Natural killer cell (primary cell): ENCODE measurements around the gene PTPN6. TPM values are rescaled to one million over a fixed set of nuclear protein-coding genes. Genes with fewer than 3 reads are reported as not detected.

Source experiments
- ATAC-seq, 3 donors: fragments of 150-1000 bp in 2 of 3; fragments of 200-7000 bp in 1 of 3; cut with Tn5 transposase; 1 replicate in 1 of 3; 2 replicates in 2 of 3; pipeline ENCODE4 v1.10.0; 2021; ENCODE audit warnings: mild to moderate bottlenecking in 2 of 3, moderate library complexity in 2 of 3
- DNase-seq, 2 donors: peaks; one replicate each; pipeline versions ENCODE4 v3.0.0 to v3.0.0-alpha.2; 2013 to 2021; ENCODE audit warnings: mixed read lengths in 1 of 2
- H3K27ac ChIP-seq: one replicate; pipeline ENCODE4 v1.5.1; 2013; ENCODE audit warnings: mild to moderate bottlenecking, low read length
- H3K27me3 ChIP-seq: one replicate; pipeline ENCODE4 v1.6.1; 2013; ENCODE audit warnings: low read length; ENCODE audit not compliant: control insufficient read depth, insufficient read depth
- H3K36me3 ChIP-seq: one replicate; pipeline ENCODE4 v1.6.1; 2013; ENCODE audit warnings: low read length; ENCODE audit not compliant: control insufficient read depth, insufficient read depth
- H3K4me1 ChIP-seq: one replicate; pipeline ENCODE4 v1.6.1; 2013; ENCODE audit warnings: low read length; ENCODE audit not compliant: control insufficient read depth, insufficient read depth
- H3K4me3 ChIP-seq: one replicate; pipeline ENCODE4 v1.5.1; 2013; ENCODE audit warnings: low read length
- H3K9me3 ChIP-seq: one replicate; pipeline ENCODE4 v1.6.1; 2013; ENCODE audit warnings: low read length; ENCODE audit not compliant: control insufficient read depth, insufficient read depth
- H3K27ac Mint-ChIP-seq, 2 donors: one replicate each; pipeline ENCODE4 v1.8.0; 2022; ENCODE audit warnings: mild to moderate bottlenecking in 2 of 2, mixed read lengths in 2 of 2, moderate library complexity in 1 of 2
- H3K27me3 Mint-ChIP-seq, 2 donors: one replicate each; pipeline ENCODE4 v1.8.0; 2022; ENCODE audit warnings: low read depth in 2 of 2, mixed read lengths in 2 of 2
- H3K36me3 Mint-ChIP-seq: one replicate; pipeline ENCODE4 v1.8.0; 2022; ENCODE audit warnings: mixed read lengths
- H3K4me1 Mint-ChIP-seq, 2 donors: one replicate each; pipeline ENCODE4 v1.8.0; 2022; ENCODE audit warnings: mixed read lengths in 2 of 2
- H3K4me3 Mint-ChIP-seq: one replicate; pipeline ENCODE4 v1.8.0; 2022; ENCODE audit warnings: mild to moderate bottlenecking, moderate library complexity, mixed read lengths
- H3K9me3 Mint-ChIP-seq, 2 donors: one replicate each; pipeline ENCODE4 v1.8.0; 2022; ENCODE audit warnings: mixed read lengths in 2 of 2
- WGBS: methylation state at CpG from one replicate; pipeline ENCODE4 v1.1.7; 2013; ENCODE audit warnings: missing lambda C conversion rate; ENCODE audit not compliant: insufficient coverage; 5-methylcytosine and 5-hydroxymethylcytosine counted together
- intact Hi-C: fragments of 100-400 bp; cut with micrococcal nuclease; formaldehyde crosslinking; loops from one replicate; pipeline ENCODE4 v1.14.2; 2022
- total RNA-seq, 4 donors: library from RNA; stranded (reverse); fragments of 120-200 nt in 1 of 4; gene quantifications; one replicate each; pipeline versions ENCODE4 v1.2.3 to v1.2.4, GENCODE V29; 2013 to 2022
- TF ChIP-seq, protein P1 (sequence below): fragments of 200-600 bp; IDR thresholded peaks from one replicate; pipeline ENCODE4 v1.8.0; 2022; ENCODE audit warnings: antibody characterized with exemption

PTPN6 gene
- total RNA-seq, 3 donors from 2014 or later (not counting 1 experiment from before 2014, with no cell fraction given) = 279 to 357 (median 312) TPM

DNA sequence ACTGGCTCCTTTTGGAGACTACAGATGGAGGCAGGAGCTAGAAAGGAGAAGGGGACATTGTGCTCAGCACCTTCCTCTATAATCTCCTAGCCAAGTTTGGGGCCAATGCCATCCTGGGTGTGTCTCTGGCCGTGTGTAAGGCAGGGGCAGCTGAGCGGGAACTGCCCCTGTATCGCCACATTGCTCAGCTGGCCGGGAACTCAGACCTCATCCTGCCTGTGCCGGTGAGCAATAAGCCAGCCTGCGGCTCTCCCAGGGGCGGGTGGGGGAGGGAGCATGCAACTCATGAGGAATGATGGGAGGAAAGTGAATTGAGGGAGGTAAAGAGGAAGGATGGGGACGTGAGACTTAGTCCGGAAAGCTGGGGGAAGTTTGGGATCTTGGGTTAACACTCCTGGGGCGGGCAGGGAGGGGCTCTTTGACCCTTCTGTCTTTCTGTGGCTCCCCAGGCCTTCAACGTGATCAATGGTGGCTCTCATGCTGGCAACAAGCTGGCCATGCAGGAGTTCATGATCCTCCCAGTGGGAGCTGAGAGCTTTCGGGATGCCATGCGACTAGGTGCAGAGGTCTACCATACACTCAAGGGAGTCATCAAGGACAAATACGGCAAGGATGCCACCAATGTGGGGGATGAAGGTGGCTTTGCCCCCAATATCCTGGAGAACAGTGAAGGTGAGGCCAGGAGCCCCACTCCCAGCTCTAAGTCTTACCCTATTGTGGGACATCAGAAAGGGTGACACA is 33.5 kb upstream of the PTPN6 start:
- Histone ChIP-seq H3K36me3 (no peaks in the 10 kb centered on the region), H3K4me1 (peaks cover 23% of the 10 kb centered on the region), H3K27ac (no peak overlapping the region), H3K4me3 (no peak overlapping the region), H3K9me3 (no peaks in the 10 kb centered on the region), H3K27me3 (no peaks in the 10 kb centered on the region)
- TF ChIP-seq, protein P1, sequence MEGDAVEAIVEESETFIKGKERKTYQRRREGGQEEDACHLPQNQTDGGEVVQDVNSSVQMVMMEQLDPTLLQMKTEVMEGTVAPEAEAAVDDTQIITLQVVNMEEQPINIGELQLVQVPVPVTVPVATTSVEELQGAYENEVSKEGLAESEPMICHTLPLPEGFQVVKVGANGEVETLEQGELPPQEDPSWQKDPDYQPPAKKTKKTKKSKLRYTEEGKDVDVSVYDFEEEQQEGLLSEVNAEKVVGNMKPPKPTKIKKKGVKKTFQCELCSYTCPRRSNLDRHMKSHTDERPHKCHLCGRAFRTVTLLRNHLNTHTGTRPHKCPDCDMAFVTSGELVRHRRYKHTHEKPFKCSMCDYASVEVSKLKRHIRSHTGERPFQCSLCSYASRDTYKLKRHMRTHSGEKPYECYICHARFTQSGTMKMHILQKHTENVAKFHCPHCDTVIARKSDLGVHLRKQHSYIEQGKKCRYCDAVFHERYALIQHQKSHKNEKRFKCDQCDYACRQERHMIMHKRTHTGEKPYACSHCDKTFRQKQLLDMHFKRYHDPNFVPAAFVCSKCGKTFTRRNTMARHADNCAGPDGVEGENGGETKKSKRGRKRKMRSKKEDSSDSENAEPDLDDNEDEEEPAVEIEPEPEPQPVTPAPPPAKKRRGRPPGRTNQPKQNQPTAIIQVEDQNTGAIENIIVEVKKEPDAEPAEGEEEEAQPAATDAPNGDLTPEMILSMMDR = no peak
- ATAC-seq (no peak), DNase-seq (no peak)
- intact Hi-C loops = no loop called here
- Mint-ChIP-seq H3K27me3 (peaks cover 0 to 6% of the 10 kb centered on the region in 2 donors), H3K36me3 (no peaks in the 10 kb centered on the region), H3K9me3 (no peaks in the 10 kb centered on the region), H3K4me3 (no peak overlapping the region), H3K27ac (peak overlapping the region in 1 of 2 donors; percentile 3), H3K4me1 (peaks cover 16 to 39% of the 10 kb centered on the region in 2 donors)
- WGBS = 94% methylated on average over 14 of the region's 14 CpGs

GRCh38 chr12:6919588-6919987 is 31.6 kb upstream of the PTPN6 start:
- Mint-ChIP-seq H3K9me3 (no peaks in the 10 kb centered on the region), H3K27ac (peak overlapping the region in 1 of 2 donors; percentile 10), H3K4me3 (no peak overlapping the region), H3K36me3 (no peaks in the 10 kb centered on the region), H3K27me3 (no peaks in the 10 kb centered on the region), H3K4me1 (peaks cover 12 to 26% of the 10 kb centered on the region in 2 donors)
- H3K27ac ChIP-seq = no peak overlapping the region
- no peaks in the 10 kb centered on the region for H3K36me3 ChIP-seq
- no peak overlapping the region for H3K4me3 ChIP-seq
- intact Hi-C loops = no loop called here
- no peaks in the 10 kb centered on the region for H3K27me3 ChIP-seq
- no peaks in the 10 kb centered on the region for H3K9me3 ChIP-seq
- peaks cover 27% of the 10 kb centered on the region for H3K4me1 ChIP-seq
- no peak for ATAC-seq
- 80% methylated on average over 7 of the region's 7 CpGs for WGBS
- TF ChIP-seq, protein P1 = no peak
- no peak for DNase-seq

- Mint-ChIP-seq H3K27me3 (no peaks in the 10 kb centered on the region), H3K4me3 (no peak overlapping the region), H3K36me3 (no peaks in the 10 kb centered on the region), H3K27ac (no peak overlapping the region), H3K9me3 (no peaks in the 10 kb centered on the region), H3K4me1 (peaks cover 11 to 21% of the 10 kb centered on the region in 2 donors)
- H3K9me3 ChIP-seq = no peaks in the 10 kb centered on the region
- H3K4me3 ChIP-seq = no peak overlapping the region
- H3K36me3 ChIP-seq = no peaks in the 10 kb centered on the region
- no peaks in the 10 kb centered on the region for H3K27me3 ChIP-seq
- no peak overlapping the region for H3K27ac ChIP-seq
- intact Hi-C loops = no loop called here
- peaks cover 22% of the 10 kb centered on the region for H3K4me1 ChIP-seq
- WGBS = 90% methylated on average over 7 of the region's 7 CpGs
- TF ChIP-seq, protein P1 = no peak
- no peak for ATAC-seq
- no peak for DNase-seq
These were observed 29.6 kb upstream of the PTPN6 start for GRCh38 chr12:6921539-6921938.
